ENCODE results near the gene CD276.

Gene CD276

DNA sequence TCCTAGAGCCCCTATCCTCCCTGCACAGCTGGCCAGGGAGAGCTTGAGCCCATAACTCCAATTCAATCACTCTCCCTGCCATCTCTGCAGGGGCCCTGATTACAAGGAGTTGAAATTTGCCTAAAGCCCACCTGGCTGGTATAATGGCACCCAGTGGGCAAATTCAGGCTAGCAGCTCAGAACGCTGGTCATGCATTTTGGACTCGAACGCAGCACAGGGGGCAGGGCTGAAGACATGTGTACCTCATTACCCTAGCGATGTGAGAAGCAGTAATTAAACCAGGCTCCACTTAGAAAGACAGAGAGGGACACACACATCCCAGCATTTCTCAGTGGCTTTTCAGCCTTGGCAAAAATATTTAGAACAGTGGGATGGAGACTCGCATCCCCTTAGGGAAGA lies 65.8 kb downstream of the CD276 start:
- DNase-seq, result no peak

DNA sequence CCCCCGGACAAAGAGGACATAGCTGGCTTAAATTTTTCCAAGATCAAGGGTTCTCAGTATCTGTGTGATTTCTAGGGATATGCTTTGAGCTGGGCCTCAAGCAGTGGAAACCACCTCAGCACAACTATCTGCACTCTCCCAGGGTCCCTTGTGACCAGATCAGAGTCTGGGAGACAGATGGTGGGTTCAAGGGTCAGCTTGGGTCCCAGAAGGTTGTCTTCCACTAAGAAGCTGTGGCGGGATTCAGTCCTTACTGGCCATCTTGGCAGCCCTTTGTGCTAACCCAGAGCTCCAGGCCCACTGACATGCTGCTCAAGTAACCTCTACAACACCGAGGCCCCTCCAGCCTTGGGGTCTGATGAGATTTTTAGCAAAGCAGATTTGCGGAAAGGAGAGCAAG lies 66.3 kb downstream of the CD276 start:
- no peak for DNase-seq

DNA sequence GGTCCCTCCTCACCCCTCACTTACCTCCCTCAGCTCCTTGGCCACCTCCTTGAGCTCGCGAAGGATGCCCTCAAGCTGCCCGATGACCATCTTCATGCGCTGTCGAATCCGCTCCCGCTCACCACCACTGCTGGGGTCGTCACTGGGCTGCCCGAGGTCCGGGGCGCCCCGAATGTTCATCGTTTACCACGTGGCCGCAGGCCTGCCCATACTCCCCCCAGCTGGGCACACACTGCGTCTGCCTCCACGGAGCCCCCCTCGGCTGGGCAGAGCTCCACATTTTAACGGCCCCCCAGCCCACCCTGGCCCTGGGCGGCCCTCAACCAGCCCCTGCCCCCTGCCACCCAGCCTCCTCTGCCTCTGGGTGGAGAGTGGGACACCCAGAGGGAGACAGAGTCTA lies 66.8 kb downstream of the CD276 start:
- DNase-seq, result no peak

DNA sequence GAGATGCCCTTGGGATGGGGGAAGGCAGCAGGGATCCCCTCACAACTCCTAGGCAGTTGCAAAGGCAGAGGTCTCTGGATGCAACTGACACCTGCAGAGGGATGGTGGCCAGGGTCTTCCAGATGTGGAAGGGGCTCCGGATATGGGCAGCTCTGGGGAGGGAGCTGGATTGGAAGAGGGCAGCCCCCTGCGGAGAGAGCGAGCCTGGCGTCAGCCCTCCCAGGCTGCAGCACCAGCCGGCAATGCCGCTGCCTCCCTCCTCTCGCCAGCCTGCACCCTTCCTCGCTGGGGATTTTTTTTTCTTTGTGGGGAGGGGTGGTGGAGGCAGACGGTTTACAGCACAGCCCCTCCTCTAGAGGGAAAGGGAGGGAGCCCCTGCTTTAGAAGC lies 67.3 kb downstream of the CD276 start:
- DNase-seq, result peak; percentile 13

DNA sequence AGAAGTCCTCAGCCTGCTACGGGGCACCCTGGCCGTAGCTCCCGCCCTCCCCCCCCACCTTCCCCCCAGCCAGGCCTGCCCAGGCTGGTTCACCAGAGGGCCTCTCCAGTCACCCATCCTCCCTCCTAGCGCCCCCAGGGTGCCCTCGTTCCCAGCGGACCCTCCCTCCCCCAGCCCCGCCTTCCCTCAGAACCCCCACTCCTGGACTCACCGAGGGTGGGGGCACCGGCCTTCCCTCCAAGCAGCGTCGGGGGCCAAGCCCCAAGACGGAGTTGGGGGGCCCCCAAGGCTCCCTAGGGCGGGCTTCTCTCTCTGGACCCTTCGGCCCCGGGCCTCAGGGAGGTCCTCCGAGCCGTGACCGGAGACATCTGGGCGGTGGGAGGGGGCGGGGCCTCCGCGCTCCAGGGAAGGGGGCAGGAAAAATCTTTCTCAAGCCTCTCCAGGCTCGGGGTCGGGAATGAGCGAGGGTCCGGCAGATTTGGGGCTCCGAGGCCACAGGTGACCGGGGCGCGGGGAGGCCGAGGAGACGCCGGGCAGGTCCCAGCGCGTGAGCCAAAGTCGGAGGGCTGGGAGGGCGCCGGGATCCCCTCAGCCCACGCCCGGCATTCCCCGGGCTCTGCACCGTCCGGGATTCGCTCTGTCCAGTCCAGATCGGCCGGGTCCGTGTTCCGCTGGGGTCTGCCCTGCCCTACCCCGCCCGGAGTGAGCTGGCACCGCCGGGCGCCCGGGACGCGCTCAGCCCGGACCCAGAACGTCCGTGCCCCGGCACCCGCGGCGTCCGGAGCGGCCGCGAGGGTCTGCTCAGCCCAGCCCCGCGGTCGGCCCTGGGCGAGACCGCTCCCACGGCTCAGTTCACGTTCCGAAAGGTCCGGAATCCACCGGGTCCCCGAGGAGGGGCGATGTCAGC lies 68.0 kb downstream of the CD276 start:
- DNase-seq, result no peak

DNA sequence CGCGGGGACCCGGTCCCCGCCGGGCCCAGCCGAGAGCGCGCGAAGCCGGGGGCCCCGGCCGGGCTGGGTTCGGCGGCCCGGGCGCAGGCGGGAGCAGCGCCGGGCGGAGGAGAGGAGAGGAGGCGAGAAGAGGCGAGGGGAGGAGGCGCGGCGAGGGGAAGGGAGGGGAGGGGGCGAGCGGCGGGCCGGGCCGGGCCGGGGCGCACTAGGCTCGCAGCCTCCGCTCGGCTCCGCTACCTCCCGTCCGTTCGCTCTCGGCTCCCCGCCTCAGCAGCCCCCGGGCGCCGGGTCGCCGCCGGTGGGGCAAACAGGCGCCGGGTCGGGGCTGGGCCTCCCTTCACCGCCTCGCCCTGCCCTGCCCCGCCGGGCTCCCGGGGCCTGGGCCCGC lies 68.6 kb downstream of the CD276 start:
- DNase-seq, result no peak

DNA sequence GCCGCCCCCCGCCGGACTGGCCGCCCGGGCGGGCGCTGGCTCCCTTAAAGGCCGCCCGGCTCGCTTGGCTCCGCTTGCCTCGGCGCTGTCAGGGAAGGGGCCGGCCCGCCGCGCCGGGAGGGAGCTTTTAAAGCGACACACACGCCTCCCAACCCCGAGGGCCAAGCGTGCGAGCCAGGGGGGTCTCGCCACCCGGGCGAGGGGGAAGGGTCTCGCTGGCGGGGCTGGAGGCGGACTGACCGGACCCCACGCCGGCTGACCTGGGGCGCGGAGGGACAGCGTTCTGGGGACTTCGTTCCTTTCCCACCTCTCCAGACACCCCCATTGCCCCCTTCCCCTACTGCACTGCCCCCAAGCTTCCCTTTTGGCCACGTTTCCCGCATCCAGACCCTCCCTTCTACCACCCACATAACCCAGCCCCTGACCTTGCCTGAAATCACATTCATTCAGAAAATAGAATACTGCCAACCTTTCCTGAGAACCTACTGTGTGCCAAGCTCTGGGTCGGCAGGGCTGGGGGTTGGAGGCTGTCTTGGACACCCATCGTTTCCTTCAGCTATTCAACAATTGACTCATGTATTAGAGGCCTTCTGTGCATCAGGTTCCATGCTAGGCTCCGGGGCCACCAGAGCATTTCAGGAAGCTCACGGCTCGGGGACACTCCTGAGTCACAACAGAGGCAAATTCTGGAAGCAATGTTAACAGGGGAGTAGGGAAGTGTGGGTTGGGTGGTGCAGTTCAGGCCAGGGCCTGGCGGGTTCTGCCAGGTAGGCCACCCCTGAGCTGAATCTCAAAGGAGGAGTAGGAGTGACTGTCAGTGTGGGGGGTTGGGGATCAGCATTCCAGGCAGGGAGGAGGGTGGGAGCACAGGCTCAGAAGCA lies 69.3 kb downstream of the CD276 start, which contains the start of gene INSYN1:
TSS of gene INSYN1 (minus strand) at position 102 of the 881 bp plus-strand sequence. CDS start 2,221 bp downstream, outside the sequence.
- no peak for DNase-seq

DNA sequence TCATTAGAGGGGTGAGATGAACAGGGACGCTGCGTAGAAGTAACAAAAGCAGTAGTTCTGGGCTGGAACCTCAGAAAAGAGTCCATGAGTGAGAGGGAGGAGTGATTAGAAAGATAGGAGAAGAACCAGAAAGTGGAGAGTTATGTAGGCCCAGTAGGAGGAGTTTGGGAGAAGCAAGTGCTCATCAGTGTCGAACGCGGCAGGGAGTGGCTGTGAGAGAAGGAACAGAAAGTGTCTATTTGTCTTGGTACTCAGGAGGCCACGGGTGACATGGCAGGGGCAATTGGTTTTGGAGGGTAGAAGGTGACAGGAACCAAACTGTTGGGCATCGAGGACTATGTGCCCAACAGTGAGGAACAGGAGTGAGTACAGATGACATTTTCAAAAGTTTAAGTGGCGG lies 70.3 kb downstream of the CD276 start:
- no peak for DNase-seq

DNA sequence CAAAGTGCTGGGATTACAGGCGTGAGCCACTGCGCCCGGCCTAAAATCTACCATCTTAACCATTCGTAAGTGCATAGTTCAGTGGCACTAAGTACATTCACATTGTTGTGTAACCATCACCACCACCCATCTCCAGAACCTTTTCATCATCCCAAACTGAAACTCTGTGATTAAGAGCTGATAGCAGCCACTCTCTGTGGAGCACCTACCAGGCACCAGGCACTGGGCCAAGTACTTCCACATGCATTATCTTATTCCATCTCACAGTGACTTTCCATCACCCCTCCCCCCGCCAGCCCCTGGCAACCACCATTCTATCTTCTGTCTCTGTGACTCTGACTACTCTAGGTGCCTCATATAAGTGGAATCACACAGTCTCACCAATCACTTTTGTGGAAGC lies 71.3 kb downstream of the CD276 start:
- no peak for DNase-seq

DNA sequence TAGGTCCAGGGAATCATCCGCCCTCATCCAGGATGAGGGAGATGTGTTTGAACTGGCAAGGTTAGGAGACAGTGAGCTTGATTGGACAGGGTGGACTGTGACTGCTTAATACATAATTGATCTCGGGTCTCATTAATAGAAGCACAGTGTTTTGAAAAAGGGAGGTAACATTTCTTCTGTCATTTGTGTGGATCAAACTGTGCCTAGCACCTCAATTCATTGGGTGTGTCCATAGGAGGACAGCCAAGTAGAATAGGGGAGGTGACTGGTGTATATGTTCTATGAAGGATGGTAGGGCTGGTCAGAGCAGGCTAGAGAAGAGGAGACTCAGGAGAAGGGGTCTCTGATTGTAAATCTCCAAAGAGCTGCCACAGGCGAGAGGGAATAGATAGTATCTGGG lies 71.8 kb downstream of the CD276 start:
- no peak for DNase-seq

DNA sequence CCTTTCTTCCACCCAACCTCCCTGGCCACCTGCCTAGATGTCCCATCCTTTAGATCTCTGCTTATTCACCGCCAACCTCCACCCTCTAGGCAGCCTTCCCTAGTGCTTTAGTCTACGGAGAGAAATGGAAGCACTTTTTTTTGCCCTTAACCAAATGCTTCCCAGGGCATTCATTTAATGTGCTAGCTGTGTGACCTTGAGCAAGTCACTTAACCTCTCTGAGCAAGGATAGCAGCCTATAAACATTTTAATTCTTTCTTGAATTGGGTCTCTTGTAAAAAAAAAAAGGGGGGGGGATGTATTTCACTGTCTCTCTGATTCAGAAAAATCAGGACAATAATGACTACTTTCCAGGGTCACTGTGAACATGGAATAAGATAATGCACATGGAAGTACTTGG lies 72.2 kb downstream of the CD276 start:
- no peak for DNase-seq

DNA sequence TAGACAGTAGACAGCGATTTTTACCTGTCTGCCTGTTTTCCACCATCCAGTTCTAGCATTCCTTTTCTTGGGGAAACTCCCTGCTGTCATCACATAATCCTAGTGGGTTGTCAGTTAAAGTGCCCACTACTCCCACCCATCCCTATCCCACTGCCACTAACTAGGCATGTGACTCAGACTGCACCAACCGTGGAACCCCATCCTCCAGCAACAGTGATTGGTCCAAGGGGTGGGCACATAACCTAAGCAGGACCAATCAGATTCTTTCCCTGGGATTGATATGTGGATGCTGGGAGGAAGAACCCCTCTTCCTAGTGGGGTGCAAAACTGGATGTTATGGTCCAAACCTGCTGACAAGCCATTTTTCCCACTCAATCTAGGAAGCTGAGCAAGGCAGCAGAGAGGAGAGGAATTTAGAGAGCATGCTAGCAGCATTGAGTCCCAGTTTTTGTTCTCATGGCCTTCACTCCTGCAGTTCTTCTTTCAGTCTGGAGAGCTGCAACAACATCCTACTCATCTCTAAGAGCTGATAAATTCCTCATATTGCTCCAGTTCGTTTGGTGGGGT lies 72.8 kb downstream of the CD276 start:
- DNase-seq, result no peak

DNA sequence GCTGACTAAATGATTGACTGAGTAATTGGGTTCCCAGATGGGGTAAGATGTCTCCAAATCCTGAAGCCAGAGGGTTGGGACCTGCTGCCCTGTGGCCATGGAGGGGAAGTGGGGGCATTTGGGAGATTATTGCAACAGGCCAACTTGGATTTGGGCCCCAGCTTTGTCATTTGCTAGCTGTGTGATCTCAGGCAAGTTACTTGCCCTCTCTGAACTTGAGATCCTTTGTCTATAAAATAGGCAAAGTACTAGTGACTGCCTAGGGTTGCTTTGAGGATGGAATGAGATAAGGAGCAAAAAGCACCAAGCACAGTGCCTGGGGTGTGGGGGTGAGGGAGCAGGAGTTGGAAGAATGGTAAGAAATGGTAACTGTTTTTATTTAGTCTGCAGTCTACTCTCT lies 73.4 kb downstream of the CD276 start:
- DNase-seq, result no peak

DNA sequence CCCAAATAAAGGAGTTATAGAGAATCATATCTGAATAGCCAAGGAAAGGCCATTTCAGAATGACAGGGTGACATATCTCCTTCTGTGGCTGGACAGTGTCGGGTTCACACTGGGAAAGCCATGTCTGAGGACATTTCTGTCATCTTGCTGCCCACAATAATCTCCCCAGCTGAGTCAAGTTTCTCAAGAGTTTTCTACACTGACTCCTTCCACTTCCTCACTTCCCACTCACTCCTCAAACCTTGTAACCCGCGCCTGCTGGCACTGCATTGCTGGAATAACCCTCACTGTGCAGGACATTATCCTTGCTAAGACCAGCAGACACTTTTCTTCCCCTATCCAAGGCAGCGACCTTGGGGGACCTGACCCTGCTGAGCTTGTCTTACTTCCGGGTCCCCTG lies 74.3 kb downstream of the CD276 start:
- no peak for DNase-seq

DNA sequence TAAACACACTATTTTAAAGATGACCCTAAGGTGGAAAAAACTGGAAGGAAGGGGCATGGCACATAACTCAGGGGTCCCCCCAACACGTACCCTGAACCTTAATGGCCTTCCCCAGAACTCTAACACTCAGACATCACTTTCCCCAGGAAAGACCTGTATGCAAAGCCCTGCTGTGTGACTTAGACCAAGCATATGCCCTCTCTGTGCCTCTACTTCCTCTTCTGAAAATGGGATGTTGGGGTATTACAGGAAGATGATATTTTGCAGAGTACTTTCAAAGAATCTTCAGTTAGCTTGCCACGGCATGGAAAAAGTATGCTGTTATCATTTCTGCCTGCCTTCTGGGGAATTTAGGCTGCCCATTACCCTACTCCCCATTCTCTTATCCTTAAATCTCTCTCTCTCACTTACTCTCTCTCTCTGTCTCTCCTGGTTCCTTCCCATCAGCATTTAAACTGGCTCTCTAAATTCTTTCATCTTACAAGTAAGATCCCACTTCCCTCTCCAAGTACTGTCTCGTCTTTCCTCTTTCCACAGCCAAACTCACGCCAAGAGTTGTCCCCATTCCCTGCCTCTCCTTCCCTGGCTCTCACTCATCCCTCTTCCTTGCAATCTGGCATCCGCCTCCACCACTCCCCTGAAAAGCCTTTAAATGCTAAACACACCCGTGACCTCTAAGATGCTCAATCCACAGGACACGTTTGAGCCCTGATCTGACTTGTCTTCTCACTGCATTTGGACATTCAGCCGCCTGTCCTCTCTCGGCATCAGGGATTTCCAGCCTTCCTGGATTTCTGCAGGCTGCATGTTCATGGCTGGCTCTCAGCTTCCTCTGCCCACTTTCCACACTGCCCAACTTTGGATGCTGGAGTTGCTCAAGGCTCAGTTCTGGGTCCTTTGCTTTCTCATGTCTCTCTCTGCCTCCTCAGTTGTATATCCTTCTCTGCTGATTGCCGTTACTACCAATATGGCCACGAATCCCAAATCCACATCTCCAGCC lies 76.4 kb downstream of the CD276 start:
- DNase-seq, result no peak

DNA sequence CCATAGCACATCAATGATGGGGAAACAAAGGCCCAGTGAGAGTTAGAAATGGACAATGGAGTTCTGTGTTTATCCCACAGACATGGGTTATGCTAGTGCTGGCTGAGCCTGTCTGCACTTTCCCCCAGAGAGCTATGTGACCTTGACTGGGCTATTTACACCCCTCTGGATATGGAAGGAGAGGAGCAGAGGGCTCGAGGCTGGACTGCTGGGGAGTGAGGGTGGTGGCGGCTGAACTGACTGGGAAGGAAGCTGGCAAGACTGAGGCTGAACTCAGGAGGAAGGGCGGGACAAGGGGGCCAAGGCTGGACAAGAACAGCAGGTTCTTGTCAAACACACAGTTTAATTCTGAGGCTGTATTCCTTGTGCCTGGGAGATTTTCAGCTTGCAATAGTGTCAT lies 79.7 kb downstream of the CD276 start:
- DNase-seq, result no peak
